KMS-11 (cell line): ENCODE data around the gene SPRR4.

Experiments used
- H2AFZ ChIP-seq: fragments of 200-600 bp; sonication (generic); 2 replicates; pipeline ENCODE4 v1.6.1; 2016; ENCODE audit warnings: antibody characterized with exemption, mixed run types, low read depth
- H3K27ac ChIP-seq: fragments of 200-600 bp; sonication (generic); 2 replicates; pipeline ENCODE4 v1.6.1; 2016; ENCODE audit warnings: mild to moderate bottlenecking, mixed run types
- H3K27me3 ChIP-seq: fragments of 200-600 bp; sonication (generic); 2 replicates; pipeline ENCODE4 v1.6.1; 2017; ENCODE audit warnings: mild to moderate bottlenecking, low read depth, mixed run types, moderate library complexity; ENCODE audit not compliant: insufficient read depth
- H3K36me3 ChIP-seq: fragments of 200-600 bp; sonication (generic); 2 replicates; pipeline ENCODE4 v1.6.1; 2017; ENCODE audit warnings: mild to moderate bottlenecking, mixed run types; ENCODE audit not compliant: insufficient read depth
- H3K4me1 ChIP-seq: fragments of 200-600 bp; sonication (generic); 2 replicates; pipeline ENCODE4 v1.6.1; 2016; ENCODE audit warnings: mild to moderate bottlenecking, low read depth, mixed run types; ENCODE audit not compliant: poor library complexity, severe bottlenecking
- H3K4me2 ChIP-seq: fragments of 200-600 bp; sonication (generic); 2 replicates; pipeline ENCODE4 v1.7.0; 2016; ENCODE audit warnings: mild to moderate bottlenecking, mixed run types
- H3K4me3 ChIP-seq: fragments of 200-600 bp; sonication (generic); IDR thresholded peaks from 2 replicates; pipeline ENCODE4 v1.6.1; 2017; ENCODE audit warnings: low read depth, low read length, mixed read lengths; ENCODE audit not compliant: insufficient read depth
- H3K79me2 ChIP-seq: fragments of 200-600 bp; sonication (generic); 2 replicates; pipeline ENCODE4 v1.6.1; 2016; ENCODE audit warnings: low read depth, mixed run types; ENCODE audit not compliant: insufficient read depth
- H3K9ac ChIP-seq: fragments of 200-600 bp; sonication (generic); 2 replicates; pipeline ENCODE4 v1.6.1; 2016; ENCODE audit warnings: mild to moderate bottlenecking, mixed run types
- H4K20me1 ChIP-seq: fragments of 200-600 bp; sonication (generic); 2 replicates; pipeline ENCODE4 v1.6.1; 2016; ENCODE audit warnings: mild to moderate bottlenecking, mixed run types; ENCODE audit not compliant: insufficient read depth
- TF ChIP-seq, protein P1 (sequence below): fragments of 200-600 bp; sonication (generic); conservative IDR thresholded peaks from 2 replicates; pipeline ENCODE4 v1.6.1; 2017; ENCODE audit warnings: low read depth, mild to moderate bottlenecking, antibody characterized with exemption, low read length, moderate library complexity, mixed read lengths

SPRR4 gene

GRCh38 chr1:152964536-152964935 is 5.9 kb upstream of the SPRR4 start:
- no peak overlapping the region for H3K9ac ChIP-seq
- H3K27me3 ChIP-seq = no peaks in the 10 kb centered on the region
- no peak overlapping the region for H3K27ac ChIP-seq
- H2AFZ ChIP-seq = no peak overlapping the region
- no peak overlapping the region for H3K4me3 ChIP-seq
- peaks cover 10% of the 10 kb centered on the region for H3K4me1 ChIP-seq
- TF ChIP-seq, protein P1, sequence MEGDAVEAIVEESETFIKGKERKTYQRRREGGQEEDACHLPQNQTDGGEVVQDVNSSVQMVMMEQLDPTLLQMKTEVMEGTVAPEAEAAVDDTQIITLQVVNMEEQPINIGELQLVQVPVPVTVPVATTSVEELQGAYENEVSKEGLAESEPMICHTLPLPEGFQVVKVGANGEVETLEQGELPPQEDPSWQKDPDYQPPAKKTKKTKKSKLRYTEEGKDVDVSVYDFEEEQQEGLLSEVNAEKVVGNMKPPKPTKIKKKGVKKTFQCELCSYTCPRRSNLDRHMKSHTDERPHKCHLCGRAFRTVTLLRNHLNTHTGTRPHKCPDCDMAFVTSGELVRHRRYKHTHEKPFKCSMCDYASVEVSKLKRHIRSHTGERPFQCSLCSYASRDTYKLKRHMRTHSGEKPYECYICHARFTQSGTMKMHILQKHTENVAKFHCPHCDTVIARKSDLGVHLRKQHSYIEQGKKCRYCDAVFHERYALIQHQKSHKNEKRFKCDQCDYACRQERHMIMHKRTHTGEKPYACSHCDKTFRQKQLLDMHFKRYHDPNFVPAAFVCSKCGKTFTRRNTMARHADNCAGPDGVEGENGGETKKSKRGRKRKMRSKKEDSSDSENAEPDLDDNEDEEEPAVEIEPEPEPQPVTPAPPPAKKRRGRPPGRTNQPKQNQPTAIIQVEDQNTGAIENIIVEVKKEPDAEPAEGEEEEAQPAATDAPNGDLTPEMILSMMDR = no peak
- H4K20me1 ChIP-seq = no peaks in the 10 kb centered on the region
- H3K79me2 ChIP-seq = no peaks in the 10 kb centered on the region
- no peaks in the 10 kb centered on the region for H3K36me3 ChIP-seq
- H3K4me2 ChIP-seq = no peak overlapping the region

- Histone ChIP-seq H3K79me2 (no peaks in the 10 kb centered on the region), H4K20me1 (no peaks in the 10 kb centered on the region), H3K4me3 (no peak overlapping the region), H3K9ac (no peak overlapping the region), H3K27ac (no peak overlapping the region), H3K4me1 (peaks cover 10% of the 10 kb centered on the region), H3K36me3 (no peaks in the 10 kb centered on the region), H3K4me2 (no peak overlapping the region), H2AFZ (no peak overlapping the region), H3K27me3 (no peaks in the 10 kb centered on the region)
- TF ChIP-seq, protein P1 = no peak
These were observed 4.6 kb upstream of the SPRR4 start for GRCh38 chr1:152965853-152966252.

DNA sequence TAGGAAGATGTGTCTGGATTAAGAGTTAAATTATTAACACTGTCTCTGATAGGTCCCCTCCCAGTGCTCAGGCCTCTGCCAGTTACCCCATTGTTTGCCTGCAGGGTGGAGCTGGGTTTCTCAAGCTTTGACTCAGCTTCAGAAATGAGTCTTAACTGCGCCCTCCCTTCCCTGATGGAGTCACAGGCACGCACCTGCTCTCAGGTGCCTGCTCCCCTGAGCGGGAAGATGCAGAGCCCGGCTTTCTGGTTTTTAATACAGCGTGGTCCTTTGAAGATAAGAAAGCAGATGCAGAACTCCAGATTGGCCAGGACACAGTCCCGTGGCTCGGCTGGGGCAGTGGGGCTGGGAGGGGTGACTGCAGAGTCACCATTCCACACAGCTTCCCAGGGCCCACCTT is 3.2 kb upstream of the SPRR4 start:
- Histone ChIP-seq H3K4me3 (no peak overlapping the region), H3K36me3 (no peaks in the 10 kb centered on the region), H3K27ac (no peak overlapping the region), H3K27me3 (no peaks in the 10 kb centered on the region), H4K20me1 (no peaks in the 10 kb centered on the region), H3K4me2 (no peak overlapping the region), H3K4me1 (peaks cover 10% of the 10 kb centered on the region), H2AFZ (no peak overlapping the region), H3K9ac (no peak overlapping the region), H3K79me2 (no peaks in the 10 kb centered on the region)
- TF ChIP-seq, protein P1 = no peak

DNA sequence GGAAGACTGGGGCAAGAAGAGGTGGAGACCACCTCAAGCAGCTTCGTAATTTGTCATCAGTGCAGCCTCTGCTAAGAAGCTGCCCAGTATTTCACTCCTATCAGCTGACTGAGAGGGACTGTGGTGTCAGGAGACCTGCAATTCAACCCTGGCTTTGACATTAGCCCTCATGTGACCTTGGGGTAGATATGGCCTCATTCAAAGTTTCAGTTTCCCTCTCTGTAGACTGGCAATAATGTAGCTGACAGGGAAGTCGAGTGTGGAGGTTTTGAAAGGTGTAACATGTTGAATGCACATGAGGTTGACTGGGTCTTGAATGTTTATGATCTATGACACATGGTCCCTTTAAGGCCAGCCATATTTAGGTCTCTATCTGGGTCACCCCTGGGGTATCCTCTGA is 2.2 kb upstream of the SPRR4 start:
- TF ChIP-seq, protein P1 = no peak
- no peaks in the 10 kb centered on the region for H4K20me1 ChIP-seq
- peak overlapping the region; percentile 1; the same call in 1 of the 2 replicates for H3K4me2 ChIP-seq
- no peak overlapping the region for H3K9ac ChIP-seq
- H3K27ac ChIP-seq = no peak overlapping the region
- H3K36me3 ChIP-seq = no peaks in the 10 kb centered on the region
- peak overlapping the region; percentile 2 for H2AFZ ChIP-seq
- no peaks in the 10 kb centered on the region for H3K79me2 ChIP-seq
- H3K4me1 ChIP-seq = peaks cover 10% of the 10 kb centered on the region
- H3K27me3 ChIP-seq = no peaks in the 10 kb centered on the region
- H3K4me3 ChIP-seq = peak overlapping the region; percentile 7
